Brain microvascular endothelial cell (primary cell): ENCODE data around the gene APBB1.

Experiments
- DNase-seq: peaks from one replicate; pipeline ENCODE4 v3.0.0-alpha.2; 2020
- H3K27ac ChIP-seq: fragments of 250-450 bp; sonication (Bioruptor Pico); 2 replicates; pipeline ENCODE4 v1.5.1; 2020; ENCODE audit warnings: mild to moderate bottlenecking, moderate library complexity
- H3K27me3 ChIP-seq: fragments of 250-450 bp; sonication (Bioruptor Pico); replicated peaks from 2 replicates; pipeline ENCODE4 v1.5.1; 2020; ENCODE audit warnings: mild to moderate bottlenecking
- H3K36me3 ChIP-seq: fragments of 250-450 bp; sonication (Bioruptor Pico); replicated peaks from 2 replicates; pipeline ENCODE4 v1.5.1; 2020; ENCODE audit warnings: mild to moderate bottlenecking
- H3K4me3 ChIP-seq: 2 replicates; pipeline ENCODE4 v1.5.1; 2011; ENCODE audit warnings: low read depth, mild to moderate bottlenecking, control low read depth, low read length, moderate library complexity
- in situ Hi-C: cut with HindIII; loops from 2 replicates; pipeline ENCODE4 v1.10.0; 2017; ENCODE audit warnings: low sequenced_read_pairs, low pct_ligation_motif_present
- TF ChIP-seq, protein P1 (sequence below): IDR thresholded peaks from 2 replicates; pipeline ENCODE4 v1.5.1; 2011; ENCODE audit warnings: low read depth, mild to moderate bottlenecking, moderate library complexity, low read length, control low read depth, inconsistent platforms; ENCODE audit errors: missing control alignments

The APBB1 gene

DNA sequence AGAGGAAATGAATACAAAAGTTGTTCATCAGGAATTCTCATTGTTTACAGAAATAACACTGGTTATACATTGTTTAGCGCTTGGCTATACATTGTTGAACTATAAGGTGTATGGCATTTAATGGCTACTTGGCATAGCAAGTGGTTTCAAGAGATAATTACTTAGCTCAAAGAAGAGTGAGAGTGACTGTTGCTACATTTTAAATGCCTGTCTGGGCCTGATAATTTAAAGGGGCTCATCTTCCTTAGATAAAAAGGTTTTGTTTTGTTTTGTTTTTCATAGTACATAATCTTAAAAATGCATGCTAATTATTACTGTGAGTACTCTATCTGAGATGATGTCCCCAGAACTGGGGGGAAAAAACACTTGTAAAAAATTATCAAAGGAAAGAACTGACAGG, 30.1 kb downstream of the APBB1 start:
- Histone ChIP-seq H3K4me3 (no peak overlapping the region), H3K27ac (no peak overlapping the region), H3K36me3 (no peaks in the 10 kb centered on the region), H3K27me3 (no peaks in the 10 kb centered on the region)
- in situ Hi-C loops: no loop called here
- no peak for DNase-seq
- TF ChIP-seq, protein P1, sequence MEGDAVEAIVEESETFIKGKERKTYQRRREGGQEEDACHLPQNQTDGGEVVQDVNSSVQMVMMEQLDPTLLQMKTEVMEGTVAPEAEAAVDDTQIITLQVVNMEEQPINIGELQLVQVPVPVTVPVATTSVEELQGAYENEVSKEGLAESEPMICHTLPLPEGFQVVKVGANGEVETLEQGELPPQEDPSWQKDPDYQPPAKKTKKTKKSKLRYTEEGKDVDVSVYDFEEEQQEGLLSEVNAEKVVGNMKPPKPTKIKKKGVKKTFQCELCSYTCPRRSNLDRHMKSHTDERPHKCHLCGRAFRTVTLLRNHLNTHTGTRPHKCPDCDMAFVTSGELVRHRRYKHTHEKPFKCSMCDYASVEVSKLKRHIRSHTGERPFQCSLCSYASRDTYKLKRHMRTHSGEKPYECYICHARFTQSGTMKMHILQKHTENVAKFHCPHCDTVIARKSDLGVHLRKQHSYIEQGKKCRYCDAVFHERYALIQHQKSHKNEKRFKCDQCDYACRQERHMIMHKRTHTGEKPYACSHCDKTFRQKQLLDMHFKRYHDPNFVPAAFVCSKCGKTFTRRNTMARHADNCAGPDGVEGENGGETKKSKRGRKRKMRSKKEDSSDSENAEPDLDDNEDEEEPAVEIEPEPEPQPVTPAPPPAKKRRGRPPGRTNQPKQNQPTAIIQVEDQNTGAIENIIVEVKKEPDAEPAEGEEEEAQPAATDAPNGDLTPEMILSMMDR: no peak

GRCh38 chr11:6387811-6388599, 30.9 kb downstream of the APBB1 start:
- no peaks in the 10 kb centered on the region for H3K36me3 ChIP-seq
- TF ChIP-seq, protein P1: no peak
- H3K27ac ChIP-seq: no peak overlapping the region
- no peak for DNase-seq
- H3K4me3 ChIP-seq: no peak overlapping the region
- no peaks in the 10 kb centered on the region for H3K27me3 ChIP-seq
- in situ Hi-C loops: no loop called here

DNA sequence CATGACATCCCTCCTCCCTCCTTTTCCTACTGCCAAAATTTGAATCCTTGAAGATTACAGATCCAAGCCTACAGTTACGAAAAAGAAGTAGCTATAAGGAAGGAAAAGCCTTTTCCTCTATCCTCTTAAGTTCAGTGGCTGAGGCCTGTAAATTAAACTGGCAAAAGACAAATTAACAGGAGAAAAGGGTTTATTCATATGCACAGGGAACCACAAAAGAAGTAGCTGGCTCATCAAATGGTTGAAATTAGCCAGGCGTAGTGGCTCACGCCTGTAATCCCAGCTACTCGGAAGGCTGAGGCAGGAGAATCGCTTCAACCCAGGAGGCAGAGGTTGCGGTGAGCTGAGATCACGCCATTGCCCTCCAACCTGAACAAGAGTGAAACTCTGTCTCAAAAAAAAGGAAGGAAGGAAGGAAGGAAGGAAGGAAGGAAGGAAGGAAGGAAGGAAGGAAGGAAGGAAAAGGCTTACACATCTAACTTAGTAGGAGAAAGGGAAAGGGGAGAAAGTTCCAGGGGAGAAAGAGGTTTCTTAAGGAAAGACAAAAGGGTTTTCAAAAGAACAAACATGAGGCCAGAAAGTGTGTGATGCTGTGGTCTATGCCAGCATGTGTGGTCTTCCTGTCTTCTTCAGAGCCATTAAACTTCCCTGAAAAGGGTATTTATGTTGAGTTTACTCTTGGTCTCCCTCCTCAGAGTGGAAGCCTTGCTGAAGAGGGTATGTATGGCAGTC, 33.7 kb downstream of the APBB1 start:
- no peak for DNase-seq
- in situ Hi-C loops: no loop called here
- TF ChIP-seq, protein P1: no peak

DNA sequence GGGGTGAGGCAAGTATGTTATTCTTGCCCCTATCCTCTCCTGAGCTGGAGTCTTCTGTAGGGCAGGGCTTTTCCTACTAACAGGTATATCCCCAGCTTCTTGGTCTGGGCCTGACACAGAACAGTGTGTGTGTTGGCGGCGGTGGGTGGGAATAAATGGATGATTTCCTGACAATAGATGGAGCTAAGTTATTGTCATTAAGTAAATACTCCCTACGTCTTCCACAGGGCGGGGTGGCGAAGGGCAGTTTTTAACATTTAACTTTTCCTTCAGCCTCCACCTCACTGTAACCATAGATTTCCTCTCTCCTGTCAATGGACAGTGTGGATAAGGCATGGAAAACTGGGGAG, 40.3 kb downstream of the APBB1 start:
- in situ Hi-C loops: no loop called here
- Histone ChIP-seq H3K27ac (no peak overlapping the region), H3K4me3 (no peak overlapping the region), H3K36me3 (no peaks in the 10 kb centered on the region), H3K27me3 (no peaks in the 10 kb centered on the region)
- DNase-seq: no peak
- TF ChIP-seq, protein P1: no peak

More for the DNA sequence above, 33.7 kb downstream of the APBB1 start:
- H3K27me3 ChIP-seq: no peaks in the 10 kb centered on the region
- H3K4me3 ChIP-seq: no peak overlapping the region
- no peak overlapping the region for H3K27ac ChIP-seq
- H3K36me3 ChIP-seq: no peaks in the 10 kb centered on the region

GRCh38 chr11:6377902-6378639, 40.8 kb downstream of the APBB1 start:
- in situ Hi-C loops: no loop called here
- DNase-seq: no peak
- no peaks in the 10 kb centered on the region for H3K27me3 ChIP-seq
- no peak overlapping the region for H3K4me3 ChIP-seq
- H3K27ac ChIP-seq: no peak overlapping the region
- TF ChIP-seq, protein P1: no peak
- no peaks in the 10 kb centered on the region for H3K36me3 ChIP-seq
